Neural progenitor cell (in vitro differentiated cells): Measurements from ENCODE around the gene SLC17A9. TPM values are rescaled to one million over a fixed set of nuclear protein-coding genes. Genes with fewer than 3 reads are reported as not detected.

Experiments
- DNase-seq: peaks from one replicate; pipeline ENCODE4 v3.0.0-alpha.2; 2016; ENCODE audit warnings: low spot score
- H2AFZ ChIP-seq: fragments of 200-600 bp; sonication (generic); replicated peaks from 2 replicates; pipeline ENCODE4 v1.6.1; 2016; ENCODE audit warnings: antibody characterized with exemption
- H3F3A ChIP-seq: fragments of 200-600 bp; sonication (generic); 2 replicates; pipeline ENCODE4 v1.6.1; 2016; ENCODE audit warnings: antibody characterized with exemption, low read depth
- H3K27ac ChIP-seq: fragments of 200-600 bp; sonication (generic); 2 replicates; pipeline ENCODE4 v1.5.1; 2016; ENCODE audit warnings: mild to moderate bottlenecking
- H3K27me3 ChIP-seq: fragments of 200-600 bp; sonication (generic); 2 replicates; pipeline ENCODE4 v1.6.1; 2016; ENCODE audit warnings: mild to moderate bottlenecking, moderate library complexity
- H3K36me3 ChIP-seq: fragments of 200-600 bp; sonication (generic); 2 replicates; pipeline ENCODE4 v1.5.1; 2016
- H3K4me1 ChIP-seq: fragments of 200-600 bp; sonication (generic); 2 replicates; pipeline ENCODE4 v1.6.1; 2016; ENCODE audit warnings: mixed run types
- H3K4me2 ChIP-seq: fragments of 200-600 bp; sonication (generic); 2 replicates; pipeline ENCODE4 v1.6.1; 2016
- H3K4me3 ChIP-seq: fragments of 200-600 bp; sonication (generic); 2 replicates; pipeline ENCODE4 v1.5.1; 2016
- H3K79me2 ChIP-seq: fragments of 200-600 bp; sonication (generic); 2 replicates; pipeline ENCODE4 v1.6.1; 2016; ENCODE audit warnings: low read depth
- H3K9ac ChIP-seq: fragments of 200-600 bp; sonication (generic); 2 replicates; pipeline ENCODE4 v1.6.1; 2016
- H3K9me3 ChIP-seq: fragments of 200-600 bp; sonication (generic); 2 replicates; pipeline ENCODE4 v1.5.1; 2016; ENCODE audit warnings: low read depth
- H4K20me1 ChIP-seq: fragments of 200-600 bp; sonication (generic); 2 replicates; pipeline ENCODE4 v1.6.1; 2016; ENCODE audit warnings: low read depth
- H3K27ac Mint-ChIP-seq: 3 replicates; pipeline ENCODE4 v1.8.0; 2021; ENCODE audit warnings: mixed read lengths
- H3K27me3 Mint-ChIP-seq: 2 replicates; pipeline ENCODE4 v1.8.0; 2022; ENCODE audit warnings: low read depth, mild to moderate bottlenecking, inconsistent platforms, moderate library complexity, mixed read lengths; ENCODE audit not compliant: insufficient read depth
- H3K36me3 Mint-ChIP-seq: 3 replicates; pipeline ENCODE4 v1.8.0; 2021; ENCODE audit warnings: mixed read lengths
- H3K4me1 Mint-ChIP-seq: 3 replicates; pipeline ENCODE4 v1.8.0; 2021; ENCODE audit warnings: mixed read lengths
- H3K4me3 Mint-ChIP-seq: 3 replicates; pipeline ENCODE4 v1.8.0; 2021; ENCODE audit warnings: mild to moderate bottlenecking, moderate library complexity, mixed read lengths
- H3K9me3 Mint-ChIP-seq: 3 replicates; pipeline ENCODE4 v1.8.0; 2020; ENCODE audit warnings: mixed read lengths
- EZH2 ChIP-seq: fragments of 200-600 bp; sonication (generic); IDR thresholded peaks from 2 replicates; pipeline ENCODE4 v1.6.1; 2017; ENCODE audit warnings: antibody characterized with exemption, mild to moderate bottlenecking, moderate library complexity
- EZH2phosphoT487 ChIP-seq: fragments of 200-600 bp; sonication (generic); IDR thresholded peaks from 2 replicates; pipeline ENCODE4 v1.6.1; 2017; ENCODE audit warnings: antibody characterized with exemption
- total RNA-seq: library from RNA; depleted of rRNA; stranded (reverse); fragments of >200 nt; gene quantifications from 2 replicates; pipeline ENCODE4 v1.2.3, GENCODE V29; 2015; ENCODE audit warnings: low replicate concordance
- TF ChIP-seq, protein P1 (sequence below): fragments of 200-600 bp; sonication (generic); IDR thresholded peaks from 2 replicates; pipeline ENCODE4 v1.5.1; 2017; ENCODE audit warnings: antibody characterized with exemption, mild to moderate bottlenecking

Gene SLC17A9
- total RNA-seq, 1 donor from 2014 or later, result 0.17 TPM

DNA sequence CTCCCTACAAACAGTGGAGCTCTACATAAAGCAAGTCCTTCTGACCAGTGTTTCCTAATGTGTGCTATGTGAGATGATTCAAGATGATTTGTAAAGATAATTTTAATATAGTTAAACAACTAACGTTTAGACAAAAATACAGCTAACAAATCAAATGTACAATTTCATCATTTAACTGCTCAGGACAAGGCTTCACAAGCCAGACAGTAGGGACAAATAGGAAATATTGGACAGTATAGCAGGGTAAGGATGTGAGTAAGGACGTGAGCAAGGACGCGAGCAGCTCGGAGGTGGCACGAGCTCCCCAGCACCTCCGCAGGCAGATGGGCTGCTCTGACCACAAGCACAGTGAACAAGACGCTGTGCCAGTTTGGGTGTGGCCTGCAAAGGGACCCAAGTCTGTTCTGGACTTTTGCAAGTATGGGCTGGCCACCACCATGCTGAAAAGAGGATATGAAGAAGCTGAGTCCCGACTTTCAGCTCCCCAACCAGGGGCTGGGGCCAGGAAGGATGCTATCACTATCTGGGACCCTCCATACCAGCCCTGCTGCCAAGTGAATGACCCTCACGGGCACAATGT is 40.7 kb upstream of the SLC17A9 start:
- H3K9me3 Mint-ChIP-seq, result no peaks in the 10 kb centered on the region
- no peaks in the 10 kb centered on the region for H3K9me3 ChIP-seq
- H3K79me2 ChIP-seq, result peaks cover 100% of the 10 kb centered on the region
- no peak overlapping the region for H3K27ac Mint-ChIP-seq
- H3K36me3 ChIP-seq, result no peaks in the 10 kb centered on the region
- no peak for DNase-seq
- peaks cover 38% of the 10 kb centered on the region for H3K36me3 Mint-ChIP-seq
- H3K4me3 ChIP-seq, result no peak overlapping the region
- H3K4me2 ChIP-seq, result no peak overlapping the region
- TF ChIP-seq, protein P1, sequence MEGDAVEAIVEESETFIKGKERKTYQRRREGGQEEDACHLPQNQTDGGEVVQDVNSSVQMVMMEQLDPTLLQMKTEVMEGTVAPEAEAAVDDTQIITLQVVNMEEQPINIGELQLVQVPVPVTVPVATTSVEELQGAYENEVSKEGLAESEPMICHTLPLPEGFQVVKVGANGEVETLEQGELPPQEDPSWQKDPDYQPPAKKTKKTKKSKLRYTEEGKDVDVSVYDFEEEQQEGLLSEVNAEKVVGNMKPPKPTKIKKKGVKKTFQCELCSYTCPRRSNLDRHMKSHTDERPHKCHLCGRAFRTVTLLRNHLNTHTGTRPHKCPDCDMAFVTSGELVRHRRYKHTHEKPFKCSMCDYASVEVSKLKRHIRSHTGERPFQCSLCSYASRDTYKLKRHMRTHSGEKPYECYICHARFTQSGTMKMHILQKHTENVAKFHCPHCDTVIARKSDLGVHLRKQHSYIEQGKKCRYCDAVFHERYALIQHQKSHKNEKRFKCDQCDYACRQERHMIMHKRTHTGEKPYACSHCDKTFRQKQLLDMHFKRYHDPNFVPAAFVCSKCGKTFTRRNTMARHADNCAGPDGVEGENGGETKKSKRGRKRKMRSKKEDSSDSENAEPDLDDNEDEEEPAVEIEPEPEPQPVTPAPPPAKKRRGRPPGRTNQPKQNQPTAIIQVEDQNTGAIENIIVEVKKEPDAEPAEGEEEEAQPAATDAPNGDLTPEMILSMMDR, result no peak
- TF ChIP-seq EZH2phosphoT487, result no peak
- TF ChIP-seq EZH2, result no peak
- H3K27ac ChIP-seq, result no peak overlapping the region
- H3K4me3 Mint-ChIP-seq, result no peak overlapping the region
- H2AFZ ChIP-seq, result no peak overlapping the region
- peaks cover 2% of the 10 kb centered on the region for H3K27me3 Mint-ChIP-seq
- H3F3A ChIP-seq, result peaks cover 21% of the 10 kb centered on the region
- H4K20me1 ChIP-seq, result peaks cover 100% of the 10 kb centered on the region
- H3K4me1 ChIP-seq, result peaks cover 24% of the 10 kb centered on the region
- H3K27me3 ChIP-seq, result no peaks in the 10 kb centered on the region
- peaks cover 26% of the 10 kb centered on the region for H3K4me1 Mint-ChIP-seq
- H3K9ac ChIP-seq, result no peak overlapping the region

- no peak for DNase-seq
- Histone ChIP-seq H2AFZ (no peak overlapping the region), H3K36me3 (no peaks in the 10 kb centered on the region), H3K79me2 (peaks cover 100% of the 10 kb centered on the region), H3K27me3 (no peaks in the 10 kb centered on the region), H3K27ac (no peak overlapping the region), H3K4me1 (peaks cover 38% of the 10 kb centered on the region), H3F3A (peaks cover 22% of the 10 kb centered on the region), H3K9ac (no peak overlapping the region), H3K4me3 (no peak overlapping the region), H4K20me1 (peaks cover 100% of the 10 kb centered on the region), H3K4me2 (no peak overlapping the region), H3K9me3 (no peaks in the 10 kb centered on the region)
- no peaks in the 10 kb centered on the region for H3K9me3 Mint-ChIP-seq
- H3K4me3 Mint-ChIP-seq, result no peak overlapping the region
- H3K27me3 Mint-ChIP-seq, result peaks cover 2% of the 10 kb centered on the region
- peak overlapping the region; percentile 72 for H3K27ac Mint-ChIP-seq
- peaks cover 30% of the 10 kb centered on the region for H3K36me3 Mint-ChIP-seq
- H3K4me1 Mint-ChIP-seq, result peaks cover 40% of the 10 kb centered on the region
- TF ChIP-seq EZH2 (no peak), EZH2phosphoT487 (no peak)
- TF ChIP-seq, protein P1, result no peak
These were observed 39.4 kb upstream of the SLC17A9 start for GRCh38 chr20:62913043-62913630.

GRCh38 chr20:62914436-62914835 is 38.1 kb upstream of the SLC17A9 start:
- Histone ChIP-seq H3K4me3 (peak overlapping the region; percentile 21), H3K9ac (no peak overlapping the region), H3K4me2 (peak overlapping the region; percentile 71), H2AFZ (no peak overlapping the region), H3K27ac (no peak overlapping the region), H3K4me1 (peaks cover 47% of the 10 kb centered on the region), H4K20me1 (peaks cover 100% of the 10 kb centered on the region), H3K79me2 (peaks cover 100% of the 10 kb centered on the region), H3K27me3 (no peaks in the 10 kb centered on the region), H3F3A (peaks cover 31% of the 10 kb centered on the region), H3K9me3 (no peaks in the 10 kb centered on the region), H3K36me3 (no peaks in the 10 kb centered on the region)
- Mint-ChIP-seq H3K9me3 (no peaks in the 10 kb centered on the region), H3K36me3 (peaks cover 24% of the 10 kb centered on the region), H3K4me1 (peaks cover 52% of the 10 kb centered on the region), H3K4me3 (no peak overlapping the region), H3K27me3 (peaks cover 2% of the 10 kb centered on the region), H3K27ac (no peak overlapping the region)
- DNase-seq, result no peak
- TF ChIP-seq, protein P1, result no peak
- no peak for TF ChIP-seq EZH2
- no peak for TF ChIP-seq EZH2phosphoT487
